PFSK-1 (cell line): ENCODE results near the gene BAZ2B.

Experiments
- POLR2AphosphoS5 ChIP-seq: IDR thresholded peaks from 2 replicates; pipeline ENCODE4 v1.6.1; 2012; ENCODE audit warnings: low read depth, mild to moderate bottlenecking, control low read depth, low read length, moderate library complexity
- TAF1 ChIP-seq: IDR thresholded peaks from 2 replicates; pipeline ENCODE4 v1.6.1; 2012; ENCODE audit warnings: low read length, control low read depth, borderline replicate concordance; ENCODE audit not compliant: insufficient read depth
- TF ChIP-seq, protein P1 (sequence below), 2 experiments: IDR thresholded peaks; 2 replicates each; pipeline versions ENCODE4 v1.6.1 to v1.8.0; 2011 to 2012; ENCODE audit warnings: low read depth in 2 of 2, low read length in 2 of 2, control low read depth in 1 of 2, inconsistent platforms in 1 of 2, mild to moderate bottlenecking in 1 of 2, moderate library complexity in 1 of 2; ENCODE audit not compliant: insufficient read depth in 1 of 2

DNA sequence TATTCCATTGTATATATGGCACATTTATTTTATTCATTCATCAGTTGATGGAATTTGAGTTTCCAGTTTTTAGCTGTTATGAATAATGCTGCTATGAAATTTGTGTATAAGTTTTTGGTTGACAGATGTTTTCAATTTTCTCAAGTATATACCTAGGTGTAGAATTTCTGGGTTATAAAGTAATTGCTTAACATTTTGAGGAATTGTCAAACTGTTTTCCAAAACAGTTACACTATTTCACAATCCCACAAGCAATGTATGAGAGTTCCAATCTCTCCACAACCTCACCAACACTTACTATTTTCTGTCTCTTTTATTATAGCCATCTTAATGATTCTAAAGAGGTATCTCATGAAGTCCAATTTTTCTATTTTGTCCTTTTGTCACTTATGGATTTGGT lies 317.4 kb downstream of the BAZ2B start:
- TF ChIP-seq POLR2AphosphoS5 = no peak
- TF ChIP-seq, protein P1, sequence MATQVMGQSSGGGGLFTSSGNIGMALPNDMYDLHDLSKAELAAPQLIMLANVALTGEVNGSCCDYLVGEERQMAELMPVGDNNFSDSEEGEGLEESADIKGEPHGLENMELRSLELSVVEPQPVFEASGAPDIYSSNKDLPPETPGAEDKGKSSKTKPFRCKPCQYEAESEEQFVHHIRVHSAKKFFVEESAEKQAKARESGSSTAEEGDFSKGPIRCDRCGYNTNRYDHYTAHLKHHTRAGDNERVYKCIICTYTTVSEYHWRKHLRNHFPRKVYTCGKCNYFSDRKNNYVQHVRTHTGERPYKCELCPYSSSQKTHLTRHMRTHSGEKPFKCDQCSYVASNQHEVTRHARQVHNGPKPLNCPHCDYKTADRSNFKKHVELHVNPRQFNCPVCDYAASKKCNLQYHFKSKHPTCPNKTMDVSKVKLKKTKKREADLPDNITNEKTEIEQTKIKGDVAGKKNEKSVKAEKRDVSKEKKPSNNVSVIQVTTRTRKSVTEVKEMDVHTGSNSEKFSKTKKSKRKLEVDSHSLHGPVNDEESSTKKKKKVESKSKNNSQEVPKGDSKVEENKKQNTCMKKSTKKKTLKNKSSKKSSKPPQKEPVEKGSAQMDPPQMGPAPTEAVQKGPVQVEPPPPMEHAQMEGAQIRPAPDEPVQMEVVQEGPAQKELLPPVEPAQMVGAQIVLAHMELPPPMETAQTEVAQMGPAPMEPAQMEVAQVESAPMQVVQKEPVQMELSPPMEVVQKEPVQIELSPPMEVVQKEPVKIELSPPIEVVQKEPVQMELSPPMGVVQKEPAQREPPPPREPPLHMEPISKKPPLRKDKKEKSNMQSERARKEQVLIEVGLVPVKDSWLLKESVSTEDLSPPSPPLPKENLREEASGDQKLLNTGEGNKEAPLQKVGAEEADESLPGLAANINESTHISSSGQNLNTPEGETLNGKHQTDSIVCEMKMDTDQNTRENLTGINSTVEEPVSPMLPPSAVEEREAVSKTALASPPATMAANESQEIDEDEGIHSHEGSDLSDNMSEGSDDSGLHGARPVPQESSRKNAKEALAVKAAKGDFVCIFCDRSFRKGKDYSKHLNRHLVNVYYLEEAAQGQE (IDR thresholded peaks at IDR 0.05; ENCODE audit: insufficient read depth in 1 of 2, low read depth in 2 of 2, low read length in 2 of 2) = no peak
- no peak for TF ChIP-seq TAF1
